ENCODE results near the gene RABGAP1L. TPM values are rescaled to one million over a fixed set of nuclear protein-coding genes. Genes with fewer than 3 reads are reported as not detected.
"Not testable (repeated sequence)": the region's sequence is repeated elsewhere in the genome, so short reads cannot be mapped to it uniquely, and the experiment has no call there.

The RABGAP1L gene
- total and polyA plus RNA-seq, 10 of the 15 experiments (the other 5 are each of a cell fraction or from before 2014, with no cell fraction given): 5.8 to 194 (median 113) TPM

- WGBS (ENCODE audit: insufficient coverage, insufficient replicate concordance, low lambda C conversion rate, missing lambda C conversion rate): 100% methylated on average over 1 of the region's 1 CpG
- RAD21 ChIA-PET (ENCODE audit: unreplicated experiment): no interaction called here
- ATAC-seq: no peak
Measured at GRCh38 chr1:174583316-174583715, 424.0 kb downstream of the RABGAP1L start.

GRCh38 chr1:174584071-174584470 lies 424.8 kb downstream of the RABGAP1L start:
- Histone ChIP-seq H2AFZ (ENCODE audit: control insufficient read depth, low read depth, low read length) (no peak overlapping the region), H3K36me3 (ENCODE audit: control insufficient read depth in 2 of 2, insufficient read depth in 2 of 2, low read length in 1 of 2) (no peaks in the 10 kb centered on the region), H3K4me3 (no peak overlapping the region), H3K27ac (ENCODE audit: control insufficient read depth, insufficient read depth) (no peak overlapping the region), H3K4me2 (ENCODE audit: control insufficient read depth, insufficient read depth) (no peak overlapping the region), H3K9me3 (replicated peaks; ENCODE audit: control insufficient read depth, insufficient read depth, low read length) (no peaks in the 10 kb centered on the region), H3K9ac (ENCODE audit: control insufficient read depth, insufficient read depth, low read length) (no peak overlapping the region), H3K27me3 (replicated peaks in 1 of 2; ENCODE audit: control insufficient read depth in 2 of 2, insufficient read depth in 2 of 2, low read length in 1 of 2) (no peaks in the 10 kb centered on the region), H4K20me1 (ENCODE audit: control insufficient read depth, insufficient read depth) (no peaks in the 10 kb centered on the region), H3K79me2 (ENCODE audit: control insufficient read depth, insufficient read depth, low read length) (no peaks in the 10 kb centered on the region), H3K4me1 (ENCODE audit: control insufficient read depth, insufficient read depth, low read length) (no peaks in the 10 kb centered on the region)
- ChIA-PET CTCF (interaction anchor here (0.7 kb wide), 1 partner anchor 7 kb away, joined by 4 read pairs; no protein-coding TSS in a partner anchor), SMC1A (ENCODE audit: uncharacterized antibody, unreplicated experiment) (no interaction called here), RAD21 (ENCODE audit: unreplicated experiment) (no interaction called here), POLR2A (no interaction called here)
- TF ChIP-seq CBX3 (IDR thresholded peaks at IDR 0.05; ENCODE audit: borderline replicate concordance, low read depth) (no peak), EED (IDR thresholded peaks at IDR 0.05; ENCODE audit: low read depth) (no peak)
- DNase-seq (ENCODE audit: low read depth, low spot score) (no peak), FAIRE-seq (no peak), ATAC-seq (no peak)
- intact Hi-C loops (cut with micrococcal nuclease; ENCODE audit: unreplicated experiment) (no loop called here), in situ Hi-C loops (cut with MboI) (no loop called here)
- BruUV-seq (replicated peaks): no TSS peak
- 100% methylated on average over 1 of the region's 1 CpG for WGBS (ENCODE audit: insufficient coverage, insufficient replicate concordance, low lambda C conversion rate, missing lambda C conversion rate)

More at GRCh38 chr1:174583316-174583715, 424.0 kb downstream of the RABGAP1L start:
- H3K36me3 ChIP-seq (ENCODE audit: control insufficient read depth in 2 of 2, insufficient read depth in 2 of 2, low read length in 1 of 2): no peaks in the 10 kb centered on the region
- H3K9me3 ChIP-seq (replicated peaks; ENCODE audit: control insufficient read depth, insufficient read depth, low read length): no peaks in the 10 kb centered on the region
- CTCF ChIA-PET: no interaction called here
- intact Hi-C loops (cut with micrococcal nuclease; ENCODE audit: unreplicated experiment) (no loop called here), in situ Hi-C loops (cut with MboI) (no loop called here)
- no peaks in the 10 kb centered on the region for H3K27me3 ChIP-seq (replicated peaks in 1 of 2; ENCODE audit: control insufficient read depth in 2 of 2, insufficient read depth in 2 of 2, low read length in 1 of 2)
- DNase-seq (ENCODE audit: low read depth, low spot score): no peak
- H4K20me1 ChIP-seq (ENCODE audit: control insufficient read depth, insufficient read depth): no peaks in the 10 kb centered on the region
- H3K4me3 ChIP-seq: no peak overlapping the region
- no peak overlapping the region for H3K9ac ChIP-seq (ENCODE audit: control insufficient read depth, insufficient read depth, low read length)
- no peaks in the 10 kb centered on the region for H3K79me2 ChIP-seq (ENCODE audit: control insufficient read depth, insufficient read depth, low read length)
- BruUV-seq (replicated peaks): no TSS peak
- H2AFZ ChIP-seq (ENCODE audit: control insufficient read depth, low read depth, low read length): no peak overlapping the region
- H3K4me1 ChIP-seq (ENCODE audit: control insufficient read depth, insufficient read depth, low read length): no peaks in the 10 kb centered on the region
- no peak for FAIRE-seq
- no peak for TF ChIP-seq ELK1 (IDR thresholded peaks at IDR 0.05; ENCODE audit: low read depth, low read length)
- TF ChIP-seq ZNF274 (IDR thresholded peaks at IDR 0.05; ENCODE audit: insufficient read depth, insufficient read length): no peak
- TF ChIP-seq SREBF2 (IDR thresholded peaks at IDR 0.05; ENCODE audit: low read length): no peak
- TF ChIP-seq PML (IDR thresholded peaks at IDR 0.05; ENCODE audit: low read length): no peak
- no peak overlapping the region for H3K27ac ChIP-seq (ENCODE audit: control insufficient read depth, insufficient read depth)
- POLR2A ChIA-PET: no interaction called here
- SMC1A ChIA-PET (ENCODE audit: uncharacterized antibody, unreplicated experiment): interaction anchor here (0.5 kb wide), 1 partner anchor 69 kb away, joined by 3 read pairs; no protein-coding TSS in a partner anchor
- H3K4me2 ChIP-seq (ENCODE audit: control insufficient read depth, insufficient read depth): no peak overlapping the region

DNA sequence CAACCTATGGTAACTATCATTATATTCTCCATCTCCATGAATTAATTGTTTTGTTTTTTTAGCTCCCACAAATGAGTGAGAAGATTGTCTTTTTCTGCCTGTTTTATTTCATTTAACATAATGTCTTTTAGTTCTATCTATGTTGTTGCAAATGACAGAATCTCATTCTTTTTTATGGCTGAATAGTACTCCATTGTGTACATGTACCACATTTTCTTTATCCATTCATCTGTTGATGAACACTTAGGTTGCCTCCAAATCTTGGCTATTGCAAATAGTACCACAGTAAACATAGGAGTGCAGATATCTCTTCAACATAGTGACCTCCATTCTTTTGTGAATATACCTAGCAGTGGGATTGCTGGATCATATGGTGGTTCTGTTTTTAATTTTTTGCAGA lies 429.3 kb downstream of the RABGAP1L start:
- RAD21 ChIA-PET (ENCODE audit: unreplicated experiment); H3K9ac ChIP-seq (ENCODE audit: control insufficient read depth, insufficient read depth, low read length); ATAC-seq; H3K4me1 ChIP-seq (ENCODE audit: control insufficient read depth, insufficient read depth, low read length); H3K27me3 ChIP-seq (replicated peaks in 1 of 2; ENCODE audit: control insufficient read depth in 2 of 2, insufficient read depth in 2 of 2, low read length in 1 of 2); H3K4me3 ChIP-seq; H3K4me2 ChIP-seq (ENCODE audit: control insufficient read depth, insufficient read depth); intact Hi-C loops (cut with micrococcal nuclease; ENCODE audit: unreplicated experiment); POLR2A ChIA-PET; CTCF ChIA-PET; H3K36me3 ChIP-seq (ENCODE audit: control insufficient read depth in 2 of 2, insufficient read depth in 2 of 2, low read length in 1 of 2); H3K27ac ChIP-seq (ENCODE audit: control insufficient read depth, insufficient read depth); DNase-seq (ENCODE audit: low read depth, low spot score); H4K20me1 ChIP-seq (ENCODE audit: control insufficient read depth, insufficient read depth); H2AFZ ChIP-seq (ENCODE audit: control insufficient read depth, low read depth, low read length); SMC1A ChIA-PET (ENCODE audit: uncharacterized antibody, unreplicated experiment); H3K79me2 ChIP-seq (ENCODE audit: control insufficient read depth, insufficient read depth, low read length); BruUV-seq (replicated peaks); FAIRE-seq; H3K9me3 ChIP-seq (replicated peaks; ENCODE audit: control insufficient read depth, insufficient read depth, low read length); in situ Hi-C loops (cut with MboI): not testable (repeated sequence)

Measured in GM12878 (cell line).